GM12873 (cell line): Measurements from ENCODE around the gene TTLL11.

Experiments used
- TF ChIP-seq, protein P1 (sequence below): IDR thresholded peaks from 2 replicates; pipeline ENCODE4 v1.5.1; 2012; ENCODE audit warnings: low read depth, mild to moderate bottlenecking, moderate library complexity, low read length, control low read depth; ENCODE audit not compliant: insufficient read depth; ENCODE audit errors: missing control alignments

Gene TTLL11

DNA sequence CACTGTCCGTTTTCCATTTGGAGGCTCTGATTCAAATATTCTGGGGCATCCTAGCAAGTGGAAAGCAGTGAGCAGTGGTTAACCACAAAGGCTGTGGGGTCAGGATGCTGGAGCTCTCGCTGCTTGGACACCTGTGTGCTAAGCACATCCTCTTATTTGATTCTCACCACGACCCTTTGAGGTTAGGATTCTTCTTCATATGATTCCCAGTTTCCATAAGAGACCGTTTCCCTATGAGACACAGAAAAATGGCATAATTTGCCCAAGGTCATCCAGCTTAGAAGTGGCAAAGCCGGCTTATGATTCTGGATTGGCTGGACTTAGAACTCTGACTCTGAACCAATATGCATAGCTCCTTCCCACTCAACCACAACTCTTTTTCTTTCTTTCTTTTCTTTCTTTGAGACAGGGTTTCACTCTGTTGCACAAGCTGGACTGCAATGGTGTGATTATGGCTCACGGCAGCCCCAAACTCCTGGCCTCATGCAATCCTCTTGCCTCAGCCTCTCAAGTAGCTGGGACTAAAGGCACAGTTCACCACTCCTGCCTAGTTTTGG is 207.7 kb downstream of the TTLL11 start:
- TF ChIP-seq, protein P1, sequence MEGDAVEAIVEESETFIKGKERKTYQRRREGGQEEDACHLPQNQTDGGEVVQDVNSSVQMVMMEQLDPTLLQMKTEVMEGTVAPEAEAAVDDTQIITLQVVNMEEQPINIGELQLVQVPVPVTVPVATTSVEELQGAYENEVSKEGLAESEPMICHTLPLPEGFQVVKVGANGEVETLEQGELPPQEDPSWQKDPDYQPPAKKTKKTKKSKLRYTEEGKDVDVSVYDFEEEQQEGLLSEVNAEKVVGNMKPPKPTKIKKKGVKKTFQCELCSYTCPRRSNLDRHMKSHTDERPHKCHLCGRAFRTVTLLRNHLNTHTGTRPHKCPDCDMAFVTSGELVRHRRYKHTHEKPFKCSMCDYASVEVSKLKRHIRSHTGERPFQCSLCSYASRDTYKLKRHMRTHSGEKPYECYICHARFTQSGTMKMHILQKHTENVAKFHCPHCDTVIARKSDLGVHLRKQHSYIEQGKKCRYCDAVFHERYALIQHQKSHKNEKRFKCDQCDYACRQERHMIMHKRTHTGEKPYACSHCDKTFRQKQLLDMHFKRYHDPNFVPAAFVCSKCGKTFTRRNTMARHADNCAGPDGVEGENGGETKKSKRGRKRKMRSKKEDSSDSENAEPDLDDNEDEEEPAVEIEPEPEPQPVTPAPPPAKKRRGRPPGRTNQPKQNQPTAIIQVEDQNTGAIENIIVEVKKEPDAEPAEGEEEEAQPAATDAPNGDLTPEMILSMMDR = no peak

DNA sequence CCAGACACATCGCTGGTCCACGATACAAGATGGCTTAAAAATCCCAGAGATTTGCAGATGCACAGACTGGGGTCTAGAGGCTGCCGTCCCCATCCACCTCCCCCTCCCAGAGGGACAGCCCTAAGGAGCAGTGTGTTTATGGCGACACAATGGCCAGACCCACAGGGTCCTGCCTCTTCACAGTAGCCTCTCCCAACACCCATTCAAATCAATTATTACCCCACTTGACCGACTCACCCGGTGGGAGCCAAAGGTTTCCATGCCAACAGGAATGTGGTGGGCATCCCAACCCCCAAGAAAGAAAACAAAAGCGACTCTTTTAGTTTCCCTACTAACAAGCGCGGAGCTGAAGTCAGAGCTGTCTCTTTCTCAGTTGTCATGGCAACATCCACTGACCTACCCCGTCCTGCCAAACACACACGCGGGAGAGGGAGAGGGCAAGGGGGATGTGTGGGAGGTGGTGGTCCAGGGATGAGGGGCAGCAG is 209.0 kb downstream of the TTLL11 start:
- TF ChIP-seq, protein P1 = no peak

DNA sequence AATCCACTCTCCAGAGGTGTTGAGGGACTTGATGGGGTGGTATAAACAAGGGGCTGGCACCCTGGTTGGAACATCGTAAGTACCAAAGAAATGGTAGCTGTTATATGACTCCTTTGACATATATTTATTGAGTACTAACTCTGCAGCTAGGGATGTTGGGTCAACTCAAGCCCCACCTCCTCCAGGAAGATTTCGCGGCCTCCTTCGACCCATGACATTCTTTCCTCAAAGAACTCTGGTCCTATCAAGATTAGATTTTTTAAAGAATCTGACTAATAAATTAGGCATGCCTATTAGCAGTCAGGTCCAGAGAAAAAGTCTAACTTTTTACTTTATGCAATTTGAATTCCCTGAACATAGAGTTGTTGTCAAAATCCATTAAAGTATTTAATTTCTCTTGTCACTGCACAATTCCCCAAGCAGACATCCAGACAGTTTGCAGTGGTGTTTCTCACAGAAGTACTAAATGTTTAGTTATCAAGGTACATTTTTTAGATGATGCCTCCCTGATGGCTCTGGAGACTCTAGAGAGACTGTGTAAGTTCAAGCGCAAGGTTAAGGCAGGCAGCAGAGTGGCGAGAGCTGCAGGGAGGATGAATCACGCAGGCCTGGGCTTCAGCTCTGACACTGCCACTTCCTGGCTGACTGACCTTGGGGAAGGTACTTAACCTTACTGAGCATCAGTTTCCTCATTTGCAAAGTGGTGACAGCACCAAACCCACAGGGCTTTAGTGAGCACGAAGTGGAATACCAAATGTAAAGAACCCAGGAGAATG is 209.6 kb downstream of the TTLL11 start:
- TF ChIP-seq, protein P1 = no peak

DNA sequence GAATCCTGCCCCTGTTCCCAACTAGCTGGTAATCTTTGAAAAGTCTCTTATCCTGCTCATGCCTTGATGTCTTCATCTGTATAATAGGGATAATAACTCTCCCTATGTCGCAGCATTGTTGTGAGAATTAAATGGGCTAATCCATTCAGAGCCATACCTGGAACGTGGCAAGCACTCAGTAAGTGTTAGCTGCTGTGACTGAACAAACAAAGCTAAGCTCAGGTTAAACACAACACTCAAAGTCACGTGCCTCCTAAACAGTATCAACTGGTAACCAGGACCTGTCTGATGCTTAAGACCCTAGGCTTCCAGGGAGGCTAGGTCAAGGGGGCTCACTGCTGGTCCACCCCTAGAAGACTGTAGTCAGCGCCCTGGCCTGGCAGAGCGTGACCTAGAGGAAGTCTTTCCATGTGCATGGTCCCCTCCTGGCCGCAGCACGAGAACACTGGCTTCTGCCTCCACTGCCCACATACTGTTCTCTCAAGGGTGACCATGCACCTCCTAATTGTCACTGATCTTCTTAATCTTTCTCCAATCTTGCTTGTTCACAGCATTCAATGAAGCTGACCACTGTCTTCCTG is 211.1 kb downstream of the TTLL11 start:
- TF ChIP-seq, protein P1 = no peak

DNA sequence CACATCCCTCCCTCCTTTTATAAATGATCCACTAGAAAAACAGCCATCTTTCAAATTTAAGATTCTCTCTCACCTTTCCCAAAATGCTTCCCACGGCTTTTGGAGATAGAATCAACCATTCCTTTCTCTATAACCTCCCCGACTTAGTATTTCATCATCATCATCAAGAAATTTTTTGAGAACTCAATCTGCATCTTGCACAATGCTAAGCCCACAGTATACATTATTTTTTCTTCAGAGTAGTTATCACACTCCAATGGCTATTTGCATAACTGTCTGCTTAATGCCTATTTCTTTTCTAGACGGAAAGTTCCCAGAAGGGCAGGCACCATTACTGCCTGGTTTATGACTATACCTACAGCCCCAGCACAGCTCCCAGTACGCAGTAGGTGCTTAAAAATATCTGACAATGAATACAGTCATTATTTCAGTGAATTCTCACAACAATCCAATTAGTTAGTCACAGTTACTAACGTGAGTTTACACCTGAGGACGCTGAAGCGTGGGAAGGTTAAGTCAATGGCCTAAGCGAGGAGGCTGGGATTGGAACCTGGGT is 212.7 kb downstream of the TTLL11 start:
- TF ChIP-seq, protein P1 = no peak

DNA sequence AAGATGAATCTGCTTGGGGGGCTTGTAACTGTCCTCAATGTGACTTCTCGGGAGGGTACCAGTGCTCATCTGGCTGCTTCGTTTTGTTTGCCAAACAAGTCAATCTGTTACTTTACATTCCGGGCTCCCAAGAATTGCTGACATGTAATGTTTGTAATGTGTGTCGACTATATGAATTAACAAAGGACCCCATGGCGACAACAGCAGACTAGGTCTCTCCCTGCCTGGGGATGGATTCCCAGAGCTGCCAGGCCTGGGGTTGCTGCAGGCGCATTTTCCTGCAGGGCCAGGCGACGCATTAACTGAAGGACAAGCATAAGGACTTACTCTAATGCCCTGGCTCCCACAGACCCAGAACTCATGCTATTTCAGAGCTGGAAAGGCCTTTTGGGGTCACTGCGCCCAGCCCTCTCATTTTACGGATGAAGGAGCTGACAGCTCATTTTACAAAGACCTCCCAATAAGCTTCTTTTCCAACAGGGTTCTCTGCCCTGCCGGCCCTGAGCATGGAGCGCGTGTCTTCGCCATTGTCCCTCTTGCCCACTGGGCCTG is 214.8 kb downstream of the TTLL11 start:
- TF ChIP-seq, protein P1 = no peak
